C4-2B (cell line): Measurements from ENCODE around the gene CFH.
"Not testable (repeated sequence)": the region's sequence is repeated elsewhere in the genome, so short reads cannot be mapped to it uniquely, and the experiment has no call there.

Experiments
- H3K27ac ChIP-seq: fragments of 450-650 bp; 2 replicates; pipeline ENCODE4 v1.5.1; 2017
- ZFX ChIP-seq: fragments of 450-650 bp; IDR thresholded peaks from 2 replicates; pipeline ENCODE4 v1.6.1; 2017
- TF ChIP-seq, protein P1 (sequence below): fragments of 450-650 bp; conservative IDR thresholded peaks from 2 replicates; pipeline ENCODE4 v1.5.1; 2017; ENCODE audit warnings: mild to moderate bottlenecking

CFH gene

DNA sequence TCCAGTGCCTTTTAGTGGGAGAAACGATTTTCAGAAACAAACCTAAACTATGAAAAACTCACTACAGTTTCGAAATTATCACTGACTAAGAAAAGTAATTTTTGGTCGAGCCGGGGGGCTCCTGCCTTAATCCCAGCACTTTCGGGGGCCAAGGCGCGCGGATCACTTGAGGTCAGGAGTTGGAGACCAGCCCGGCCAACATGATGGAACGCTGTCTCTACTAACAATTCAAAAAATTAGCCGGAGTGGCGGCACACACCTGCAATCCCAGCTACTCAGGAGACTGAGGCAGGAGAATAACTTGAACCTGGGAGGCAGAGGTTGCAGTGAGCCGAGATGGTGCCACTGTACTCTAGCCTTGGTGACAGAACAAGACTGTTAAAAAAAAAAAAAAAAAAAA lies 125.8 kb downstream of the CFH start:
- TF ChIP-seq, protein P1, sequence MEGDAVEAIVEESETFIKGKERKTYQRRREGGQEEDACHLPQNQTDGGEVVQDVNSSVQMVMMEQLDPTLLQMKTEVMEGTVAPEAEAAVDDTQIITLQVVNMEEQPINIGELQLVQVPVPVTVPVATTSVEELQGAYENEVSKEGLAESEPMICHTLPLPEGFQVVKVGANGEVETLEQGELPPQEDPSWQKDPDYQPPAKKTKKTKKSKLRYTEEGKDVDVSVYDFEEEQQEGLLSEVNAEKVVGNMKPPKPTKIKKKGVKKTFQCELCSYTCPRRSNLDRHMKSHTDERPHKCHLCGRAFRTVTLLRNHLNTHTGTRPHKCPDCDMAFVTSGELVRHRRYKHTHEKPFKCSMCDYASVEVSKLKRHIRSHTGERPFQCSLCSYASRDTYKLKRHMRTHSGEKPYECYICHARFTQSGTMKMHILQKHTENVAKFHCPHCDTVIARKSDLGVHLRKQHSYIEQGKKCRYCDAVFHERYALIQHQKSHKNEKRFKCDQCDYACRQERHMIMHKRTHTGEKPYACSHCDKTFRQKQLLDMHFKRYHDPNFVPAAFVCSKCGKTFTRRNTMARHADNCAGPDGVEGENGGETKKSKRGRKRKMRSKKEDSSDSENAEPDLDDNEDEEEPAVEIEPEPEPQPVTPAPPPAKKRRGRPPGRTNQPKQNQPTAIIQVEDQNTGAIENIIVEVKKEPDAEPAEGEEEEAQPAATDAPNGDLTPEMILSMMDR, result no peak
- no peak for TF ChIP-seq ZFX

DNA sequence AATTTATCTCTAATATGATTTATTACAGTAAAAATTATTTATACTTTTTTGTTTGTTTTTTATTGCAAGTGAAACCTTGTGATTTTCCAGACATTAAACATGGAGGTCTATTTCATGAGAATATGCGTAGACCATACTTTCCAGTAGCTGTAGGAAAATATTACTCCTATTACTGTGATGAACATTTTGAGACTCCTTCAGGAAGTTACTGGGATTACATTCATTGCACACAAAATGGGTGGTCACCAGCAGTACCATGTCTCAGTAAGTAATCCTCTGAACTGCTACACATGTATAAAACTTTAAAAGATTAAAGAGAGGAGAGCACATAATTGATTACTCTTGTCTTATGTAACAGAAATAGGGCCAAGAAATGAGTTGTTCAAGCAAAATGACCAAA lies 127.2 kb downstream of the CFH start:
- no peak overlapping the region for H3K27ac ChIP-seq
- TF ChIP-seq, protein P1, result peak; percentile 1; the same call in 1 of the 2 replicates
- no peak for TF ChIP-seq ZFX

More for the DNA sequence above, 125.8 kb downstream of the CFH start:
- no peak overlapping the region for H3K27ac ChIP-seq

DNA sequence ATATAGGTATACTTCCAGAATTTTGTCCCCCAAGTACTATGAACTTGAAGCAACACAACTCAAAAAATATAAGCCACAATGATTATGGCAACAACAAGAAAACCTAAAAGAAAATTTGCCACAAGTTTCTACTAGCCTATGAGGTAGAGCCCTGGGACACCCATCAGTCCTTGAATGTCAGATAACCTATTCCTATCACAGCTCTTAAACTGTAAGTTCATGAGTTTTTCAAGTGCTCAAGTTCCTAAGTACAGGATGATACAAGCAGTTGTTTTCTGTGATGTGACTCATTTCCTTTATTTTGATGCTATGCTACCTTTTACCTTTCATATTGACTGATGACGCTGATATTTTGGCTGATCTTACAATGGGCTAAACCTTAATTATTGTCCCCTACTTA lies 139.4 kb downstream of the CFH start:
- H3K27ac ChIP-seq, result not testable (repeated sequence)

DNA sequence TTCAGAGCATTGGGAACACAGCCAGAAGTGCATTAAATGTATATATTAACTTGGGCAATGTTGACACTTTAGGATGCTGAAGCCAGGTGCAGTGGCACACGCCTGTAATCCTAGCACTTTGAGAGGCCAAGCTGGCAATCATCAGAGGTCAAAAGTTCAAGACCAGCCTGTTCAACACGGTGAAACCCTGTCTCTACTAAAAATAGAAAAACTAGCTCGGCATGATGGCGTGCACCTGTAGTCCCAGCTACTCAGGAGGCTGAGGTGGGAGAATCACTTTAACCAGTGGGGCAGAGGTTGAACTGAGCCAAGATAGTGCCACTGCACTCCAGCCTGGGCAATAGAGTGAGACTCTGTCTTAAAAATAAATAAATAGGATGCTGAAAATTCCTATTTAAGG lies 142.3 kb downstream of the CFH start:
- not testable (repeated sequence) for H3K27ac ChIP-seq
